GM13977 (cell line): ENCODE data around the gene SLITRK5.

Experiments
- DNase-seq: peaks from one replicate; pipeline ENCODE4 v3.0.0; 2012; ENCODE audit warnings: low spot score
- in situ Hi-C: fragments of 300-500 bp; cut with MboI; formaldehyde crosslinking; loops from one replicate; pipeline ENCODE4 v1.12.0; 2022; ENCODE audit warnings: low sequenced_read_pairs, low pct_unique_long_range_greater_than_20kb, mixed read lengths, inconsistent platforms; ENCODE audit not compliant: unreplicated experiment
- TF ChIP-seq, protein P1 (sequence below): IDR thresholded peaks from 2 replicates; pipeline ENCODE4 v1.5.1; 2012; ENCODE audit warnings: mild to moderate bottlenecking, control low read depth; ENCODE audit not compliant: insufficient read depth; ENCODE audit errors: extremely low read depth, missing control alignments

SLITRK5 gene

DNA sequence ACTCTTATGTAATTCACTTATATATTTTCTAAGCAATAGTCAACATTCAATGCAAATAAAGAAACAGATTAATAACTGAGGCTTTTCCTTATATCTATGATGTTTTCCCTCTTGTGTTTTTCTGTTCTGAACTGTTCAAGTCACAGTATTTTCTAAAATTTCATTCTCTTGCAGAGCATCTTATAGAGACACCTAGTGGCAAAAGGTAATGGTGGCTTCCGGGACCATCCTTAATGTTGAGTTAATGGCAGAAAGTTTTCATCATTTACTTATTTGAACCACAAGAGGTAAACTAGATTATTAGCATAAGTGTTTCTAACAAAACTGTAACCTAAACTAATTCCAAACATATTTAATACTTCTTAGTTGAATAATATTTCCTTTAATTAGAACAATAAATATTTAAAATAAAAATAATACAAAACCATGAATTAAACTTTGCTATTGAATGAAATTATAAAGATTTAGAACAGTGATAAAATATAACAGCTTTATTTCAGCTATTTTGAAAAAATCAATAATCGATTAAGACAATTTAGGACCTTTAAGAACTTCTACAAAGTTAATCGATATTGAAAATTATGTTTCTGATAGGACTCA lies 1.7 kb upstream of the SLITRK5 start:
- in situ Hi-C loops = no loop called here
- TF ChIP-seq, protein P1, sequence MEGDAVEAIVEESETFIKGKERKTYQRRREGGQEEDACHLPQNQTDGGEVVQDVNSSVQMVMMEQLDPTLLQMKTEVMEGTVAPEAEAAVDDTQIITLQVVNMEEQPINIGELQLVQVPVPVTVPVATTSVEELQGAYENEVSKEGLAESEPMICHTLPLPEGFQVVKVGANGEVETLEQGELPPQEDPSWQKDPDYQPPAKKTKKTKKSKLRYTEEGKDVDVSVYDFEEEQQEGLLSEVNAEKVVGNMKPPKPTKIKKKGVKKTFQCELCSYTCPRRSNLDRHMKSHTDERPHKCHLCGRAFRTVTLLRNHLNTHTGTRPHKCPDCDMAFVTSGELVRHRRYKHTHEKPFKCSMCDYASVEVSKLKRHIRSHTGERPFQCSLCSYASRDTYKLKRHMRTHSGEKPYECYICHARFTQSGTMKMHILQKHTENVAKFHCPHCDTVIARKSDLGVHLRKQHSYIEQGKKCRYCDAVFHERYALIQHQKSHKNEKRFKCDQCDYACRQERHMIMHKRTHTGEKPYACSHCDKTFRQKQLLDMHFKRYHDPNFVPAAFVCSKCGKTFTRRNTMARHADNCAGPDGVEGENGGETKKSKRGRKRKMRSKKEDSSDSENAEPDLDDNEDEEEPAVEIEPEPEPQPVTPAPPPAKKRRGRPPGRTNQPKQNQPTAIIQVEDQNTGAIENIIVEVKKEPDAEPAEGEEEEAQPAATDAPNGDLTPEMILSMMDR = peak; percentile 69
- DNase-seq = peak; percentile 31

DNA sequence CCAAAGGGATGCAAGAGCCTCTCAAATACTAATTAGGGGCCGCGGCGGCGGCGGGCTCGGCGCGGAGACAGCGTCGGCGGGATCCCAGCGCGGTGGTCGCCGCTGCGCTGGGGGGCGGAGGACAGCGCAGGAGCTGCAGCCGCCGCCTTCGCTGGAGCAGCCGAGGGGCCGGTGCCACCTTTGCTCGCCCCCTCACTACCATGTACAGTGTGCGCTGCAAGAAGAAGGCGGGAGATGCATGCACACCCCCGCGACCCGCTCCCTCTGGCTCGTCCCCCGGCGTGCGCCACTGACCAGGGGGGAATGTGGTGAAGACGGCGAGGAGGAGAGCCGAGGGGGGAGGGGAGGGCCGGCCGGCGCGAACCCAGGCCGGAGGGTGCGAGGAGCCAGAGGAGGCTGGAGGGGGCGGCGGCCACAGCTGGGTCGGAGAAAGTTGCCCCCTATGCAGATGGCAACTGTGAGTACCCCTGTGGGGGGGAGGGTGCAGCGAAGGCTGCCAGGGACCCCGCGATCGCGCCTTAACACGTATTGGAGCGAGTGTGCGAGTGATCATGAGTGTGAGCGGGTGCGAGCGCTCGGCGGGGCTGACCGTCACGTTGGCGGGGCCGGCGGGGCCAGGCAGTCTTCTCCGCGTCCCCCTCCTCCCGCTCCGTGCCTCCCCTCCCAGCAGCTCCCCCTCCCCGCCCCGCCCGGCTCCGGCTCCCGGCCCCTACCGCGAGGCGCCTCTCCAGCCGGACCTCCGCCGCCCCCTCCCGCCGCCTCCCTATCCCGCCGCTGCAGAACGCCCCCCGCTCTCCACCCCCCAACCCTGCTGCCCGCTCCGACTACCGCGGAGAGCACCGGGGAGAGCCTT lies 808 bp downstream of the SLITRK5 start:
- peak; percentile 22 for DNase-seq
- in situ Hi-C loops = no loop called here
- TF ChIP-seq, protein P1 = peak; percentile 1

- DNase-seq = peak; percentile 15
- TF ChIP-seq, protein P1 = no peak
- in situ Hi-C loops = no loop called here
Measured at GRCh38 chr13:87674247-87674738, 3.1 kb downstream of the SLITRK5 start.

DNA sequence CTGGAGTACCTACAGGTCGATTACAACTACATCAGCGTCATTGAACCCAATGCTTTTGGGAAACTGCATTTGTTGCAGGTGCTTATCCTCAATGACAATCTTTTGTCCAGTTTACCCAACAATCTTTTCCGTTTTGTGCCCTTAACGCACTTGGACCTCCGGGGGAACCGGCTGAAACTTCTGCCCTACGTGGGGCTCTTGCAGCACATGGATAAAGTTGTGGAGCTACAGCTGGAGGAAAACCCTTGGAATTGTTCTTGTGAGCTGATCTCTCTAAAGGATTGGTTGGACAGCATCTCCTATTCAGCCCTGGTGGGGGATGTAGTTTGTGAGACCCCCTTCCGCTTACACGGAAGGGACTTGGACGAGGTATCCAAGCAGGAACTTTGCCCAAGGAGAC lies 4.7 kb downstream of the SLITRK5 start:
- in situ Hi-C loops = no loop called here

DNA sequence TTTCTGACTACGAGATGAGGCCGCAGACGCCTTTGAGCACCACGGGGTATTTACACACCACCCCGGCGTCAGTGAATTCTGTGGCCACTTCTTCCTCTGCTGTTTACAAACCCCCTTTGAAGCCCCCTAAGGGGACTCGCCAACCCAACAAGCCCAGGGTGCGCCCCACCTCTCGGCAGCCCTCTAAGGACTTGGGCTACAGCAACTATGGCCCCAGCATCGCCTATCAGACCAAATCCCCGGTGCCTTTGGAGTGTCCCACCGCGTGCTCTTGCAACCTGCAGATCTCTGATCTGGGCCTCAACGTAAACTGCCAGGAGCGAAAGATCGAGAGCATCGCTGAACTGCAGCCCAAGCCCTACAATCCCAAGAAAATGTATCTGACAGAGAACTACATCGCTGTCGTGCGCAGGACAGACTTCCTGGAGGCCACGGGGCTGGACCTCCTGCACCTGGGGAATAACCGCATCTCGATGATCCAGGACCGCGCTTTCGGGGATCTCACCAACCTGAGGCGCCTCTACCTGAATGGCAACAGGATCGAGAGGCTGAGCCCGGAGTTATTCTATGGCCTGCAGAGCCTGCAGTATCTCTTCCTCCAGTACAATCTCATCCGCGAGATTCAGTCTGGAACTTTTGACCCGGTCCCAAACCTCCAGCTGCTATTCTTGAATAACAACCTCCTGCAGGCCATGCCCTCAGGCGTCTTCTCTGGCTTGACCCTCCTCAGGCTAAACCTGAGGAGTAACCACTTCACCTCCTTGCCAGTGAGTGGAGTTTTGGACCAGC lies 5.3 kb downstream of the SLITRK5 start:
- in situ Hi-C loops = no loop called here
- TF ChIP-seq, protein P1 = no peak
- DNase-seq = peak; percentile 10

More for the DNA sequence above, 4.7 kb downstream of the SLITRK5 start:
- peak; percentile 7 for DNase-seq
- TF ChIP-seq, protein P1 = no peak

DNA sequence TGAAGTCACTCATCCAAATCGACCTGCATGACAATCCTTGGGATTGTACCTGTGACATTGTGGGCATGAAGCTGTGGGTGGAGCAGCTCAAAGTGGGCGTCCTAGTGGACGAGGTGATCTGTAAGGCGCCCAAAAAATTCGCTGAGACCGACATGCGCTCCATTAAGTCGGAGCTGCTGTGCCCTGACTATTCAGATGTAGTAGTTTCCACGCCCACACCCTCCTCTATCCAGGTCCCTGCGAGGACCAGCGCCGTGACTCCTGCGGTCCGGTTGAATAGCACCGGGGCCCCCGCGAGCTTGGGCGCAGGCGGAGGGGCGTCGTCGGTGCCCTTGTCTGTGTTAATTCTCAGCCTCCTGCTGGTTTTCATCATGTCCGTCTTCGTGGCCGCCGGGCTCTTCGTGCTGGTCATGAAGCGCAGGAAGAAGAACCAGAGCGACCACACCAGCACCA lies 5.9 kb downstream of the SLITRK5 start:
- TF ChIP-seq, protein P1 = no peak
- in situ Hi-C loops = no loop called here
- DNase-seq = peak; percentile 15
